SW 1271 (cell line): ENCODE measurements around the gene ZNF169.
"Not testable (repeated sequence)": the region's sequence is repeated elsewhere in the genome, so short reads cannot be mapped to it uniquely, and the experiment has no call there.

ENCODE experiments used
- DNase-seq, 2 experiments: peaks; one replicate each; lab custom pipeline; 2025; lab: John Stamatoyannopoulos, UW

Gene ZNF169

DNA sequence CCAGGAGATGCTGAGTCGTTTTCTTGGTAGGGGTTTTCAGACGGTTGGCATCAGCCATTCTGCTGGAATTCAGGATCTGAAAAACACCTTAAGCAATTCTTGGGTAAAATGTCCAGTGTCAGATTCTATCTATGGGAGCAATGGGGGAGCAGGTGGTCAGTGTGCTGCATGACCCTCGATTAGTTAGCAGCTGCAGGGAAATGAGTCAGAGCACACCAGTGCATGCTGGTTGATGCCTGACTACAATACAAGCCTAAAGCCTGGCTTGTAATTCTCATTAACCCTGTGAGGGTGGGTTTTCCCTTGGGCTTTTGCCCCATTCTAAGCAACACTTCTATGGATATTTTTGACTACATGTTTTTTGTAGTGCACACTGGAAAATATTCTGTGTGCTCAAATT, 89.7 kb downstream of the ZNF169 start:
- not testable (repeated sequence) for DNase-seq
